ENCODE data around the gene DGKH.
"Not testable (repeated sequence)": the region's sequence is repeated elsewhere in the genome, so short reads cannot be mapped to it uniquely, and the experiment has no call there.

Gene DGKH

DNA sequence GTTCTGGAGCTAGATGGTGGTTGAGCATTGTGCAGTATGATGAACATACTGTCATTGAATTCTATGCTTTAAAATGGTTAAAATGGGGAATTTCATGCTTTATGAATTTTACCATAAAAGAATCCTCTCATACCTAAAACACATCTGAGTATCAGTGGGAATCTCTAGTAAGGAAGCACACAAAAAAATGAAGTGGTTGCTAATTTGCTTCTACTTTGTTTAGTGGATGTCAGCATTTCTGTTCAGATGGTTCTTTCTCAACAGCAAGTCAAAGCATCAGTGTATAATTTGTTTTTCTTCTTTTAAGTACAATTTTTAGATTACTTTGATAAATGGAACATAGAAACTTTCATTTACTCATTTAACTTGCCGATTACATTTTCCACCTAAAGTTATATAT lies 171.4 kb downstream of the DGKH start:
- TF ChIP-seq EZH2phosphoT487 (IDR thresholded peaks at IDR 0.05; ENCODE audit: low read depth) = no peak
- TF ChIP-seq, protein P1, sequence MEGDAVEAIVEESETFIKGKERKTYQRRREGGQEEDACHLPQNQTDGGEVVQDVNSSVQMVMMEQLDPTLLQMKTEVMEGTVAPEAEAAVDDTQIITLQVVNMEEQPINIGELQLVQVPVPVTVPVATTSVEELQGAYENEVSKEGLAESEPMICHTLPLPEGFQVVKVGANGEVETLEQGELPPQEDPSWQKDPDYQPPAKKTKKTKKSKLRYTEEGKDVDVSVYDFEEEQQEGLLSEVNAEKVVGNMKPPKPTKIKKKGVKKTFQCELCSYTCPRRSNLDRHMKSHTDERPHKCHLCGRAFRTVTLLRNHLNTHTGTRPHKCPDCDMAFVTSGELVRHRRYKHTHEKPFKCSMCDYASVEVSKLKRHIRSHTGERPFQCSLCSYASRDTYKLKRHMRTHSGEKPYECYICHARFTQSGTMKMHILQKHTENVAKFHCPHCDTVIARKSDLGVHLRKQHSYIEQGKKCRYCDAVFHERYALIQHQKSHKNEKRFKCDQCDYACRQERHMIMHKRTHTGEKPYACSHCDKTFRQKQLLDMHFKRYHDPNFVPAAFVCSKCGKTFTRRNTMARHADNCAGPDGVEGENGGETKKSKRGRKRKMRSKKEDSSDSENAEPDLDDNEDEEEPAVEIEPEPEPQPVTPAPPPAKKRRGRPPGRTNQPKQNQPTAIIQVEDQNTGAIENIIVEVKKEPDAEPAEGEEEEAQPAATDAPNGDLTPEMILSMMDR (IDR thresholded peaks at IDR 0.05; ENCODE audit: low read depth, low read length) = no peak
- peaks cover 11% of the 10 kb centered on the region for H3K36me3 ChIP-seq (replicated peaks; ENCODE audit: low read depth, low read length)

DNA sequence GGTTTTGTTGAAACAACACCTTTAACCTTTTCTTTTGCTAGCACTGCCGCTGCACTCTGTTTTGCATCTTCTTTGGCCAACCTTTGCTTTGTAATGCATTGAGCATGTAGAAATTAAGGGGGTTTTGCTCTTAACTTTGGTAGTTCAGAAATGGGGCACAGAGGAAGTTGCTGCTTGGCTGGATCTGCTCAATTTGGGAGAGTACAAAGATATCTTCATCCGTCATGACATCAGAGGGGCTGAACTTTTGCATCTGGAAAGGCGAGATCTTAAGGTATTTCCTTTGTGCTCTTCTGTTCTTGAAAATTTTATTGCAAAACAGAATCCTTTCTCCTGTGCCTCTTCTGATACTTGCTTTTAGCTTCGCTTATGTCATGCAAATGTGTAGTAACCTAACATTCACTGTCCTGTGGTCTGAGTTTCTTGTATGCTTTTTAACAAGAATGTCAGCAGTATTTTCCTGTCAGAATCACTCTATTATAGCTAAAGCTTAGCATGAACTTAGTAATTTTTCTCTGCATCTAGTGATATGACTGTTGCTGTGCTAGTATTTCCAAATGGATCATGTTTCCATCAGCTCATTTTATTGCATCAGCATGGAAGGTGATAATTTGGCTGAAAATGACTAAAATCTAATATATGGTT lies 172.8 kb downstream of the DGKH start:
- Histone ChIP-seq H3K9me3 (ENCODE audit: insufficient read depth, low read length) (no peaks in the 10 kb centered on the region), H4K20me1 (ENCODE audit: insufficient read depth, low read length) (no peaks in the 10 kb centered on the region; the same call in 1 of the 2 replicates), H3K36me3 (replicated peaks; ENCODE audit: low read depth, low read length) (peaks cover 12% of the 10 kb centered on the region), H2AFZ (ENCODE audit: low read depth, low read length) (no peak overlapping the region), H3K79me2 (ENCODE audit: low read length) (no peaks in the 10 kb centered on the region), H3K4me3 (ENCODE audit: low read length) (no peak overlapping the region), H3K27me3 (ENCODE audit: low read depth, low read length) (no peaks in the 10 kb centered on the region), H3K4me1 (ENCODE audit: low read length) (no peaks in the 10 kb centered on the region), H3K9ac (ENCODE audit: low read length) (no peak overlapping the region), H3K4me2 (ENCODE audit: low read length) (no peak overlapping the region), H3K27ac (ENCODE audit: low read length) (no peak overlapping the region)
- TF ChIP-seq, protein P1 (IDR thresholded peaks at IDR 0.05; ENCODE audit: low read depth, low read length) = no peak
- TF ChIP-seq EZH2phosphoT487 (IDR thresholded peaks at IDR 0.05; ENCODE audit: low read depth) = no peak

More for the DNA sequence above, 171.4 kb downstream of the DGKH start:
- H2AFZ ChIP-seq (ENCODE audit: low read depth, low read length) = no peak overlapping the region
- no peaks in the 10 kb centered on the region; the same call in 1 of the 2 replicates for H4K20me1 ChIP-seq (ENCODE audit: insufficient read depth, low read length)
- H3K4me3 ChIP-seq (ENCODE audit: low read length) = no peak overlapping the region
- H3K4me1 ChIP-seq (ENCODE audit: low read length) = no peaks in the 10 kb centered on the region
- H3K4me2 ChIP-seq (ENCODE audit: low read length) = no peak overlapping the region
- H3K9me3 ChIP-seq (ENCODE audit: insufficient read depth, low read length) = no peaks in the 10 kb centered on the region
- no peak overlapping the region for H3K27ac ChIP-seq (ENCODE audit: low read length)
- H3K79me2 ChIP-seq (ENCODE audit: low read length) = no peaks in the 10 kb centered on the region
- no peak overlapping the region for H3K9ac ChIP-seq (ENCODE audit: low read length)
- H3K27me3 ChIP-seq (ENCODE audit: low read depth, low read length) = no peaks in the 10 kb centered on the region

DNA sequence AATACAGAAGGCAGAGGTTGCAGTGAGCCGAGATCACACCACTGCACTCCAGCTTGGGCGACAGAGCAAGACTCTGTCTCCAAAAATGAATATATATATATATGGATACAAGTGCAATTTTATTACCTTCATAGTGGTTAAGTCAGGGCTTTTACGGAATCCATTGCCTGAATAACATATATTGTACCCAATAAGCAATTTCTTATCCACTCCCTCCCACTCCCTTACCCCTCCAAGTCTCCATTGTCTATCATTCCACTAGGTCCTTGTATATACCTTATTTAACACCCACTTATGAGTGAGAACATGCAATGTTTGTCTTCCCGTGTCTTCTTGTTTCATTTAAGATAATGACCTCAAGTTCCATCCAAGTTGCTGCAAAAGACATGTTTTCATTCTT lies 175.2 kb downstream of the DGKH start:
- TF ChIP-seq, protein P1 (IDR thresholded peaks at IDR 0.05; ENCODE audit: low read depth, low read length) = no peak
- no peak for TF ChIP-seq EZH2phosphoT487 (IDR thresholded peaks at IDR 0.05; ENCODE audit: low read depth)
- H2AFZ ChIP-seq (ENCODE audit: low read depth, low read length) = no peak overlapping the region
- H3K4me3 ChIP-seq (ENCODE audit: low read length) = no peak overlapping the region
- H3K9ac ChIP-seq (ENCODE audit: low read length) = no peak overlapping the region
- no peaks in the 10 kb centered on the region for H3K27me3 ChIP-seq (ENCODE audit: low read depth, low read length)
- no peaks in the 10 kb centered on the region; the same call in 1 of the 2 replicates for H3K4me1 ChIP-seq (ENCODE audit: low read length)
- H4K20me1 ChIP-seq (ENCODE audit: insufficient read depth, low read length) = no peaks in the 10 kb centered on the region; the same call in 1 of the 2 replicates
- no peaks in the 10 kb centered on the region for H3K79me2 ChIP-seq (ENCODE audit: low read length)
- H3K4me2 ChIP-seq (ENCODE audit: low read length) = no peak overlapping the region
- H3K27ac ChIP-seq (ENCODE audit: low read length) = no peak overlapping the region
- no peaks in the 10 kb centered on the region for H3K9me3 ChIP-seq (ENCODE audit: insufficient read depth, low read length)
- H3K36me3 ChIP-seq (replicated peaks; ENCODE audit: low read depth, low read length) = peaks cover 12% of the 10 kb centered on the region

DNA sequence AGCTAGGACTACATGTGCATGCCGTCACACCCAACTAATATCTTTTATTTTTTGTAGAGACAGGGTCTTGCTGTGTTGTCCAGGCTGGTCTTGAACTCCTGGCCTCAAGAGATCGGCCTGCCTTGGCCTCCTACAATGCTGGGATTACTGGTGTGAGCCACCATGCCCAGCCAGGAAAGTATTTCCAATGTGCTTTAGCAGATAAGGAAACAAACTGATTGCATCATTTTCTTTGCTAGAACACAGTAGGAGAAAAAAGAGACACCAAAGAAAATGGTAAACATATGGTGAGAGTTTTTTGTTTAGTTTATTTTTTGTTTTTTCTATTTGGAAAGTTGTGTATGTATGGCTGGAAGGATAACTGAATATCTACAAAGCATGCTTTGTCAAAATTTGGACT lies 176.6 kb downstream of the DGKH start:
- H3K9ac ChIP-seq (ENCODE audit: low read length) = no peak overlapping the region
- no peaks in the 10 kb centered on the region; the same call in 1 of the 2 replicates for H3K4me1 ChIP-seq (ENCODE audit: low read length)
- no peaks in the 10 kb centered on the region for H3K27me3 ChIP-seq (ENCODE audit: low read depth, low read length)
- no peak overlapping the region for H3K4me2 ChIP-seq (ENCODE audit: low read length)
- H3K27ac ChIP-seq (ENCODE audit: low read length) = no peak overlapping the region
- peaks cover 12% of the 10 kb centered on the region for H3K36me3 ChIP-seq (replicated peaks; ENCODE audit: low read depth, low read length)
- H3K9me3 ChIP-seq (ENCODE audit: insufficient read depth, low read length) = no peaks in the 10 kb centered on the region
- TF ChIP-seq EZH2phosphoT487 (IDR thresholded peaks at IDR 0.05; ENCODE audit: low read depth) = no peak
- TF ChIP-seq, protein P1 (IDR thresholded peaks at IDR 0.05; ENCODE audit: low read depth, low read length) = no peak
- no peak overlapping the region for H3K4me3 ChIP-seq (ENCODE audit: low read length)
- H2AFZ ChIP-seq (ENCODE audit: low read depth, low read length) = no peak overlapping the region
- H3K79me2 ChIP-seq (ENCODE audit: low read length) = no peaks in the 10 kb centered on the region
- no peaks in the 10 kb centered on the region; the same call in 1 of the 2 replicates for H4K20me1 ChIP-seq (ENCODE audit: insufficient read depth, low read length)

DNA sequence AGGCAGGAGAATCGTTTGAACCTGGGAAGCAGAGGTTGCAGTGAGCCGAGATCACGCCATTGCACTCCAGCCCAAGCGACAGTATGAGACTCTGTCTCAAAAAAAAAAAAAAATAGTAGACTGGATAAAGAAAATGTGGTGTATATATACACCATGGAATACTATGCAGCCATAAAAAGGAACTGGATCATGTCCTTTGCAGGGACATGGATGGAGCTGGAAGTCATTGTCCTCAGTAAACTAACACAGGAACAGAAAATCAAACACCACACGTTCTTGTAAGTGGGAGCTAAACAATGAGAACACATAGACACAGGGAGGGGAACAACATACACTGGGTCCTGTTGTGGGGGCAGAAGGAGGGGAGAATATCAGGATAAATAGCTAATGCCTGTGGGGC lies 178.3 kb downstream of the DGKH start:
- not testable (repeated sequence) for H3K4me1 ChIP-seq (ENCODE audit: low read length); H2AFZ ChIP-seq (ENCODE audit: low read depth, low read length); H3K9ac ChIP-seq (ENCODE audit: low read length); H3K27me3 ChIP-seq (ENCODE audit: low read depth, low read length); H3K27ac ChIP-seq (ENCODE audit: low read length); H4K20me1 ChIP-seq (ENCODE audit: insufficient read depth, low read length); H3K79me2 ChIP-seq (ENCODE audit: low read length); H3K4me2 ChIP-seq (ENCODE audit: low read length); H3K4me3 ChIP-seq (ENCODE audit: low read length); H3K36me3 ChIP-seq (replicated peaks; ENCODE audit: low read depth, low read length); H3K9me3 ChIP-seq (ENCODE audit: insufficient read depth, low read length)
